ENCODE measurements around the gene SF3B6. TPM values are rescaled to one million over a fixed set of nuclear protein-coding genes. Genes with fewer than 3 reads are reported as not detected.

Gene SF3B6
- total RNA-seq, 1 experiment from 2014 or later = 123 TPM

GRCh38 chr2:24038786-24039499, 37.2 kb downstream of the SF3B6 start:
- Histone ChIP-seq H3K27ac (no peak overlapping the region), H3K79me2 (ENCODE audit: low read depth) (no peaks in the 10 kb centered on the region), H4K20me1 (ENCODE audit: insufficient read depth) (no peaks in the 10 kb centered on the region), H3K9me3 (ENCODE audit: insufficient read depth, low read depth) (no peaks in the 10 kb centered on the region), H3K27me3 (ENCODE audit: insufficient read depth, low read depth) (no peaks in the 10 kb centered on the region), H3K9me2 (ENCODE audit: insufficient read depth) (no peaks in the 10 kb centered on the region), H3F3A (ENCODE audit: insufficient read depth, low read depth) (no peaks in the 10 kb centered on the region), H3K4me1 (replicated peaks; ENCODE audit: insufficient read depth) (no peaks in the 10 kb centered on the region), H3K4me2 (no peak overlapping the region), H3K36me3 (ENCODE audit: low read depth) (no peaks in the 10 kb centered on the region), H2AFZ (no peak overlapping the region), H3K4me3 (no peak overlapping the region)
- no peak for DNase-seq
- TF ChIP-seq CTCF (conservative IDR thresholded peaks at IDR 0.05) (no peak), EZH2 (IDR thresholded peaks at IDR 0.05; ENCODE audit: low read depth) (no peak)
- no TSS peak for BruUV-seq (replicated peaks)
- POLR2A ChIA-PET (ENCODE audit: unreplicated experiment) = no interaction called here
- intact Hi-C loops (cut with micrococcal nuclease; ENCODE audit: unreplicated experiment) = no loop called here
- CTCF ChIA-PET = no interaction called here

GRCh38 chr2:24026233-24026632, 49.9 kb downstream of the SF3B6 start:
- Histone ChIP-seq H3K79me2 (ENCODE audit: low read depth) (no peaks in the 10 kb centered on the region), H3K4me2 (no peak overlapping the region), H3K27ac (no peak overlapping the region), H3F3A (ENCODE audit: insufficient read depth, low read depth) (peaks cover 13% of the 10 kb centered on the region; the same call in 1 of the 2 replicates), H4K20me1 (ENCODE audit: insufficient read depth) (no peaks in the 10 kb centered on the region), H3K9me2 (ENCODE audit: insufficient read depth) (no peaks in the 10 kb centered on the region), H2AFZ (no peak overlapping the region), H3K36me3 (ENCODE audit: low read depth) (no peaks in the 10 kb centered on the region), H3K4me1 (replicated peaks; ENCODE audit: insufficient read depth) (peaks cover 7% of the 10 kb centered on the region), H3K9me3 (ENCODE audit: insufficient read depth, low read depth) (no peaks in the 10 kb centered on the region), H3K27me3 (ENCODE audit: insufficient read depth, low read depth) (no peaks in the 10 kb centered on the region), H3K4me3 (no peak overlapping the region)
- POLR2A ChIA-PET (ENCODE audit: unreplicated experiment) = no interaction called here
- intact Hi-C loops (cut with micrococcal nuclease; ENCODE audit: unreplicated experiment) = no loop called here
- TF ChIP-seq EZH2 (IDR thresholded peaks at IDR 0.05; ENCODE audit: low read depth) = no peak
- BruUV-seq (replicated peaks) = no TSS peak
- CTCF ChIA-PET = no interaction called here
- no peak for DNase-seq

GRCh38 chr2:24024996-24025663, 51.0 kb downstream of the SF3B6 start:
- no peaks in the 10 kb centered on the region for H4K20me1 ChIP-seq (ENCODE audit: insufficient read depth)
- POLR2A ChIA-PET (ENCODE audit: unreplicated experiment) = no interaction called here

More at GRCh38 chr2:24024996-24025663, 51.0 kb downstream of the SF3B6 start:
- no peaks in the 10 kb centered on the region for H3K36me3 ChIP-seq (ENCODE audit: low read depth)
- H3F3A ChIP-seq (ENCODE audit: insufficient read depth, low read depth) = peaks cover 23% of the 10 kb centered on the region; the same call in 1 of the 2 replicates
- no peaks in the 10 kb centered on the region for H3K27me3 ChIP-seq (ENCODE audit: insufficient read depth, low read depth)
- TF ChIP-seq EZH2 (IDR thresholded peaks at IDR 0.05; ENCODE audit: low read depth) (no peak), CTCF (conservative IDR thresholded peaks at IDR 0.05) (no peak)
- H2AFZ ChIP-seq = no peak overlapping the region
- no peak overlapping the region for H3K27ac ChIP-seq
- no peaks in the 10 kb centered on the region for H3K79me2 ChIP-seq (ENCODE audit: low read depth)
- no peak overlapping the region for H3K4me3 ChIP-seq
- no peak for DNase-seq
- CTCF ChIA-PET = no interaction called here
- intact Hi-C loops (cut with micrococcal nuclease; ENCODE audit: unreplicated experiment) = no loop called here
- no TSS peak for BruUV-seq (replicated peaks)
- no peak overlapping the region for H3K4me2 ChIP-seq
- H3K4me1 ChIP-seq (replicated peaks; ENCODE audit: insufficient read depth) = peaks cover 18% of the 10 kb centered on the region
- no peaks in the 10 kb centered on the region for H3K9me3 ChIP-seq (ENCODE audit: insufficient read depth, low read depth)
- H3K9me2 ChIP-seq (ENCODE audit: insufficient read depth) = no peaks in the 10 kb centered on the region

Data from PC-9 (cell line).